Transverse colon (tissue), 1 donor: Measurements from ENCODE around the gene DHCR7.

Source experiments
- EP300 ChIP-seq: sonication (generic); formaldehyde crosslinking; IDR thresholded peaks from one replicate; pipeline ENCODE4 v1.6.1; 2017; ENCODE audit warnings: antibody characterized with exemption, low read depth
- POLR2A ChIP-seq: fragments of 450-650 bp; IDR thresholded peaks from one replicate; pipeline ENCODE4 v1.6.1; 2016; ENCODE audit warnings: antibody characterized with exemption, mild to moderate bottlenecking, moderate library complexity

DNA sequence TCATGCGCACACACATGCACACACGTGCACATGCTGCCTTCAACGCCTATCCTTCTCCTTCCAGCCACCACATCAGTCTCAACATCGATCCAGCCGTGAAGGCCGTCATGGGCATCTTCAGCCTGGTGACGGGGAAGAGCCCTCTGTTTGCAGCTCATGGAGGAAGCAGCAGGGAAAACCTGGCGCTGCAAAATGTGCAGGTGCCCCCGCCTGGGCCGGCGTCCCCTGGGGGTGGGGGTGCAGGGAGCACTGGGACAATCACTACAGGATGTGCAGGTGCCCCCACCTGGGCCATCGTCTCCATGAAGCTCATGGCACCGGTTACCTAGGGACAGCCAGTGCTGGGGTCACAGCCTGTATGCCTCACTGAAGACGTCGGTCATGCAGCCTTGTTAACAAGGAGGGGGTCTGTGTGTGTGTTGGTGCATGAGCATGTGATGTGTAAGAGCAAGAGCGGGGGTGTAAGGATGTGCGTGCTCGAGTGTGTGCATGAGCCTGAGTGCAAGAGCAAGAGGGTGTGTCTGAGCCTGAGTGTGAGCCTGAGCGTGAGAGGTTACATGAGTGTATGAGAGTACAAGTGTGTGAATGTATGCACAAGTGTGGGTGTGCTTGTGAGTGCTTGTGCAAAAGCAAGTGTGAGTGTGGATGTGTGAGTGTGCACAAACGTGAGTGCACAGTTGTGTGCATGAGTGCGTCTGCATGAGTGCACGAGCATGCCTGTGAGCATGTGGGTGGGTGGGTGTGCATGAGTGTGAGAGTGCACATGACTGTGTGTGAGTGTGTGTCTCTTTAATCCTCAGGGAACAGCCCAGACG is 36.3 kb upstream of the DHCR7 start:
- no peak for TF ChIP-seq EP300
- TF ChIP-seq POLR2A, result no peak
